ENCODE results near the gene KLHL8.

The KLHL8 gene

DNA sequence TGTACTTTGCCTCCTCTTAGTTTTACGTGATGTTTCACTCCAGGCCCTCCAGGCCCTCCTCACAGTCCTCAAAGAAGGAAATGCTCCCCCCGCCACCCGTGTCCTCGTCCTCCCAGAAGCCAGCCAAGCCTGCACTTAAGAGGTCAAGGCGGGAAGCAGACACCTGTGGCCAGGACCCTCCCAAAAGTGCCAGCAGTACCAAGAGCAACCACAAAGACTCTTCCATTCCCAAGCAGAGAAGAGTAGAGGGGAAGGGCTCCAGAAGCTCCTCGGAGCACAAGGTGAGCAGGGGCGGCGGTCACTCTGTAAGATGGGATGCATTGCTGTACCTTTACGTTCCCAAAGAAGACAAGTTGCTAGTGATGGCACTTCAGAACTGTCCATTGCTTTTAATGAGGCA lies 94.4 kb downstream of the KLHL8 start:
- TF ChIP-seq, protein P1, sequence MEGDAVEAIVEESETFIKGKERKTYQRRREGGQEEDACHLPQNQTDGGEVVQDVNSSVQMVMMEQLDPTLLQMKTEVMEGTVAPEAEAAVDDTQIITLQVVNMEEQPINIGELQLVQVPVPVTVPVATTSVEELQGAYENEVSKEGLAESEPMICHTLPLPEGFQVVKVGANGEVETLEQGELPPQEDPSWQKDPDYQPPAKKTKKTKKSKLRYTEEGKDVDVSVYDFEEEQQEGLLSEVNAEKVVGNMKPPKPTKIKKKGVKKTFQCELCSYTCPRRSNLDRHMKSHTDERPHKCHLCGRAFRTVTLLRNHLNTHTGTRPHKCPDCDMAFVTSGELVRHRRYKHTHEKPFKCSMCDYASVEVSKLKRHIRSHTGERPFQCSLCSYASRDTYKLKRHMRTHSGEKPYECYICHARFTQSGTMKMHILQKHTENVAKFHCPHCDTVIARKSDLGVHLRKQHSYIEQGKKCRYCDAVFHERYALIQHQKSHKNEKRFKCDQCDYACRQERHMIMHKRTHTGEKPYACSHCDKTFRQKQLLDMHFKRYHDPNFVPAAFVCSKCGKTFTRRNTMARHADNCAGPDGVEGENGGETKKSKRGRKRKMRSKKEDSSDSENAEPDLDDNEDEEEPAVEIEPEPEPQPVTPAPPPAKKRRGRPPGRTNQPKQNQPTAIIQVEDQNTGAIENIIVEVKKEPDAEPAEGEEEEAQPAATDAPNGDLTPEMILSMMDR (IDR thresholded peaks at IDR 0.05; ENCODE audit: borderline replicate concordance, insufficient read depth, low read depth, low read length) = no peak
- H3K4me3 ChIP-seq (ENCODE audit: low read depth, low read length) = no peak overlapping the region

DNA sequence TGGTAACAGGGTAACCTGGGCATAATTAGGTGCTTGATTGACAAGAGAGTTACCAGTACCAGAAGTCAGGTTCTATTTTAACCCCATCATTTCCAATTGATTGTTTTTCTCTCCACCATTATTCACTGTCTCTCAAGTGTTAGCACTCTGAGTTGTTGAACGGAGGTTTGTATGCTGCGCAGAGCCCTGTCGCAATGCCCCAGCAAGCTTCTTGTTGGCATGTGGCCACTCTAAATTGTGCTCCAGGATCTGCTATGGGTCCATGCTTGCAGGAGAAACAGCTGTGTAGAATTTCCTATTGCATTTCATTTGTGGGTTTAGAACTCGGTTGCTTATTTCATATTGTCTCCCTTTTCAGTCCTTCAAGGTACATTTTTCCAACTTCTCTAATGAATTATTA lies 98.2 kb downstream of the KLHL8 start:
- H3K4me3 ChIP-seq (ENCODE audit: low read depth, low read length) = no peak overlapping the region
- TF ChIP-seq, protein P1 (IDR thresholded peaks at IDR 0.05; ENCODE audit: borderline replicate concordance, insufficient read depth, low read depth, low read length) = no peak

DNA sequence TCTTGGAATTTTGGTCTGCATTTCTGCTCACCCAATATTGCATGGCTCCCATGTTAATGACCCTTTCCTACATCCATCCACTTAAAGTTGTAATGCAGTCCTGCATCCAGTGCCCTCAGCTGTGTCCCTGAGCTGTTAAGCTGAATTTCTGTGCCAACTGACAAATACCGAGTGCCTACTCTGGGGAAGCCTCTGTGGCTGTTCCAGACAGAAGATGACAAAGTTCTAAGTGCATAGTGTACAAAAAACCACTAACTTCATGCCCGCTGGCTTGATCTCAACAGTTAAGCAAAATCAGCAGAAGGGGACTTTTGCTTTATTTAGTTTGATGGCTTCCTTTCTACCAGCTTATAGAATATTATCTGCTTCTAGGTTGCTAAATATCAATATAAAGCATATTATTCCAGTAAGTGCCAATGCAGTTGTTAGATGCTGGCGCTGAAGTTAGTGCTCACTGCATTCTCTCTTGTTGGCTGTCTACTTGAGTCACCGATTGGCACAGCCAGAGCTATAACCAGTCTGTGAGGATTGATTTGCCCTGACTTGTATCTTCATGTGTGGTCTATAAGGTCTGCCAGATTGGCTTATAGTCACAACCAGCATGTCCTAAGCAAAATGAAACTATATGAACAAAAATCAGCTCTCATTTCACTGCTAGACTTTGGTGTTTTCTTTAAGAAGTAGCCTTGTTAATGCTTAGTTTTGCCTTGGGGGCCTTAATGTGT lies 98.9 kb downstream of the KLHL8 start:
- H3K4me3 ChIP-seq (ENCODE audit: low read depth, low read length) = no peak overlapping the region
- TF ChIP-seq, protein P1 (IDR thresholded peaks at IDR 0.05; ENCODE audit: borderline replicate concordance, insufficient read depth, low read depth, low read length) = no peak

DNA sequence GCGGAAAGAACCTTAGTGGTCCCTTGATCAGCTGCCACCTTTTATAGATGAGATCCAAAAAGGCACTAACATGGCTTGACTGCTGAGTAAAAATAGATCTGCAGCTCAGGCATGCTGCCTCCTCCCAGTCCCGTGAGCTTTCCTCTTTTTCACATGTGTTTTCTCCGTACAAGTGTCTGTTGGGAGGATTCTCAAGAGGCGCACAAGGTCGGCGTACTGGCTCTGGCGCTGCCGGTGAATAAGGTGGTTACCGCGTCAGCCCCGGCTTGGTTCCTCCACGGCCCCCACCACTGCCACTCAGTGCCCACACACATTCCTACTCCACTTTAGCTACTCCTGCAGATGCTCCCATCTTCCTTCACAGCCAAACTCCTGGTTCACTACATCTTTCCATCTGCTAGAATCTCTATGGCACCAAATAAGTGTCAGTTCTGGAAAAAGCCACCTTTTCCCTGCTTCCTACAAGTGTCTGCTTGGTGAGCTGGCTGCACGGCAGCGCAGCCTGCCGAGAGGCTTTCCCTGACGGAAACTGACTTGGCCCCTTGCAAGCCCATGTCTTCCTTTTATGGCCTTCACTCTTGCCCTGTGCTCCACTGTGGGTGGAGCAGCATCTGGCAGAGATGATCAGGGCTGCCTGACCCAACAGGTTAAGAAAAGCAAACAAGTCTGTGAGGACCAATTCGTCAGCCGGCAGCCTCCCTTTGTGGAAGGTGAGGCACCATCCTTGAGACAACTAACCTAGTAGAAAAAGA lies 99.8 kb downstream of the KLHL8 start:
- H3K4me3 ChIP-seq (ENCODE audit: low read depth, low read length) = no peak overlapping the region
- TF ChIP-seq, protein P1 (IDR thresholded peaks at IDR 0.05; ENCODE audit: borderline replicate concordance, insufficient read depth, low read depth, low read length) = no peak

DNA sequence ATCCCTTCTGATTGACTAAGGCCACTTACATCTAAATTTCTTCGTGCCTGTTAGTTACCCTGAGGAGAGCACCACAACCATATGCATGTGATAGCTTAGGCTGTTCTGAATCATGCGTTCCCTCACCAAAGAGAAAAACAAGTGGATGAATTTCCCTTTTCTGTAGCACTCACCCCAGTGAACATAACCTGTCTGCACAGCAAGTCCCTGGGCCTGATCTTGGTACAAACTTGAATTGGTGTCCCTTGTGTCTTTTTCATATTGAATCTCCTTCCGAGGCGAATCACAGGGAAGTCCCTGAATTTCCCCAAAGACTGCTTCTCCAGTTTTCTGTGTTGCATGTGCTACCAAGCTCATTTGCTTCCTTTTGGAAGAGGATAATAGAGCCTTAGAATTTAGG lies 100.4 kb downstream of the KLHL8 start:
- TF ChIP-seq, protein P1 (IDR thresholded peaks at IDR 0.05; ENCODE audit: borderline replicate concordance, insufficient read depth, low read depth, low read length) = no peak
- H3K4me3 ChIP-seq (ENCODE audit: low read depth, low read length) = no peak overlapping the region

DNA sequence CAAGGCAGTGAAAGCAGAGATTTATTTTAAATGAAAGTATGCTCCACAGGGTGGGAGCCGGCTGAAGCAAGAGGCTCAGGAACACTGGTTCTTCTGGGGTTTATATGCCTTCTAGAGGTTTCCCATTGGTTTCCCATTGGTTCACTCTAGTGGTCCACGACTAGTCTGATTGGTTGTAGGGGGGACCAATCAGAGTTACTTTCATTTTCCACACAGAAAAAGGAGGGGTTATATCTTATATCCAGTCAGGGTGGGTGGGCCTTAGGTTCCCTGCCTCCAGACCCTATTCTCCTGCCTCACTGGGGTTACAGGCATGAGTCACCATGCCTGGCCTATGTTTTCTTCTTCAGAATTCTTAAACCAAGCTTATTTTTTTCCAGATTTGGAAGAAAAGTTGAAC lies 101.6 kb downstream of the KLHL8 start:
- H3K4me3 ChIP-seq (ENCODE audit: low read depth, low read length) = no peak overlapping the region
- TF ChIP-seq, protein P1 (IDR thresholded peaks at IDR 0.05; ENCODE audit: borderline replicate concordance, insufficient read depth, low read depth, low read length) = no peak

DNA sequence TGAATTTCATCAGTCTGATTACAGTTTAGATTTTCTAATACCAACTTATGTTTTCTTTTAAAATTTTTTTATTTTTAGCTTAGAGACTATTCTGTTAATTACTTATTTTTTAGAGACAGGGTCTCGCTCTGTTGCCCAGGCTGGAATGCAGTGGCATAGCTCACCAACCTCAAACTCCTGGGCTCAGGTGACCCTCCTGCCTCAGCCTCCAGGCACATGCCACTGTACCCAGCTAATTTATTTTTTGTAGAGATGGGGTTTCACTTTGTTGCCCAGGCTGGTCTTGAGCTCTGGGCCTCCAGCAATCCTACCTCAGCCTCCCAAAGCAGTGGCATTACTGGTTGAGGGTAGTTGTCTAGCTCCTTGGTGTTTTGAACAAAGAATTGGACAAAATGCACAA lies 102.0 kb downstream of the KLHL8 start:
- no peak overlapping the region for H3K4me3 ChIP-seq (ENCODE audit: low read depth, low read length)
- TF ChIP-seq, protein P1 (IDR thresholded peaks at IDR 0.05; ENCODE audit: borderline replicate concordance, insufficient read depth, low read depth, low read length) = no peak

Measured in GM12875 (cell line).